Smooth muscle cell (in vitro differentiated cells): ENCODE results near the gene MAGEA1. TPM values are rescaled to one million over a fixed set of nuclear protein-coding genes. Genes with fewer than 3 reads are reported as not detected.

Experiments used
- DNase-seq: peaks from one replicate; lab custom pipeline; 2025; ENCODE audit not compliant: unreplicated experiment; lab: John Stamatoyannopoulos, UW
- H2AFZ ChIP-seq: fragments of 200-600 bp; sonication (generic); 2 replicates; pipeline ENCODE4 v1.6.0; 2016; ENCODE audit warnings: antibody characterized with exemption, low read depth, mild to moderate bottlenecking
- H3F3A ChIP-seq: fragments of 200-600 bp; sonication (generic); 2 replicates; pipeline ENCODE4 v1.6.0; 2017; ENCODE audit warnings: antibody characterized with exemption, low read depth
- H3K27ac ChIP-seq: fragments of 200-600 bp; sonication (generic); 2 replicates; pipeline ENCODE4 v1.5.1; 2016; ENCODE audit warnings: low read depth, mild to moderate bottlenecking
- H3K27me3 ChIP-seq: fragments of 200-600 bp; sonication (generic); 2 replicates; pipeline ENCODE4 v1.6.1; 2016; ENCODE audit warnings: low read depth, mild to moderate bottlenecking
- H3K36me3 ChIP-seq: fragments of 200-600 bp; sonication (generic); 2 replicates; pipeline ENCODE4 v1.5.1; 2016; ENCODE audit warnings: low read depth
- H3K4me1 ChIP-seq: fragments of 200-600 bp; sonication (generic); 2 replicates; pipeline ENCODE4 v1.5.1; 2016; ENCODE audit warnings: low read depth
- H3K4me2 ChIP-seq: fragments of 200-600 bp; sonication (generic); 2 replicates; pipeline ENCODE4 v1.6.0; 2016; ENCODE audit warnings: mild to moderate bottlenecking
- H3K4me3 ChIP-seq: fragments of 200-600 bp; sonication (generic); 2 replicates; pipeline ENCODE4 v1.5.1; 2016; ENCODE audit warnings: mild to moderate bottlenecking
- H3K79me2 ChIP-seq: fragments of 200-600 bp; sonication (generic); 2 replicates; pipeline ENCODE4 v1.6.0; 2016; ENCODE audit warnings: low read depth, mild to moderate bottlenecking
- H3K9ac ChIP-seq: fragments of 200-600 bp; sonication (generic); 2 replicates; pipeline ENCODE4 v1.6.0; 2016; ENCODE audit warnings: low read depth
- H3K9me3 ChIP-seq: fragments of 200-600 bp; sonication (generic); replicated peaks from 2 replicates; pipeline ENCODE4 v1.5.1; 2016; ENCODE audit warnings: low read depth
- H4K20me1 ChIP-seq: fragments of 200-600 bp; sonication (generic); 2 replicates; pipeline ENCODE4 v1.6.0; 2016; ENCODE audit warnings: low read depth
- WGBS: methylation state at CpG from one replicate; pipeline ENCODE4 v1.1.7; 2016; ENCODE audit warnings: low lambda C conversion rate; 5-methylcytosine and 5-hydroxymethylcytosine counted together
- polyA plus RNA-seq: library from polyadenylated mRNA; unstranded; fragments of >200 nt; fragmentation: Nextera tagmentation; extraction: Ambion mirVana; gene quantifications from 2 replicates; pipeline ENCODE4 v1.2.1, GENCODE V29; 2016
- total RNA-seq: library from RNA; depleted of rRNA; stranded (reverse); fragments of >200 nt; gene quantifications from 2 replicates; pipeline ENCODE4 v1.2.3, GENCODE V29; 2014
- TF ChIP-seq, protein P1 (sequence below): fragments of 200-600 bp; sonication (generic); IDR thresholded peaks from 2 replicates; pipeline ENCODE4 v1.5.1; 2017; ENCODE audit warnings: borderline replicate concordance, mild to moderate bottlenecking, antibody characterized with exemption; ENCODE audit not compliant: insufficient read depth, poor library complexity, severe bottlenecking

Gene MAGEA1
- total and polyA plus RNA-seq, 2 experiments from 2014 or later, result not detected

DNA sequence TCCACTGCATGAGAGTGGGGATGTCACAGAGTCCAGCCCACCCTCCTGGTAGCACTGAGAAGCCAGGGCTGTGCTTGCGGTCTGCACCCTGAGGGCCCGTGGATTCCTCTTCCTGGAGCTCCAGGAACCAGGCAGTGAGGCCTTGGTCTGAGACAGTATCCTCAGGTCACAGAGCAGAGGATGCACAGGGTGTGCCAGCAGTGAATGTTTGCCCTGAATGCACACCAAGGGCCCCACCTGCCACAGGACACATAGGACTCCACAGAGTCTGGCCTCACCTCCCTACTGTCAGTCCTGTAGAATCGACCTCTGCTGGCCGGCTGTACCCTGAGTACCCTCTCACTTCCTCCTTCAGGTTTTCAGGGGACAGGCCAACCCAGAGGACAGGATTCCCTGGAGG, 2.7 kb downstream of the MAGEA1 start:
- Histone ChIP-seq H3K4me1 (no peaks in the 10 kb centered on the region), H3K9ac (no peak overlapping the region), H3K9me3 (no peaks in the 10 kb centered on the region), H3K27me3 (no peaks in the 10 kb centered on the region), H3K36me3 (no peaks in the 10 kb centered on the region), H3K79me2 (no peaks in the 10 kb centered on the region), H3F3A (no peaks in the 10 kb centered on the region), H3K27ac (no peak overlapping the region), H4K20me1 (no peaks in the 10 kb centered on the region), H3K4me3 (no peak overlapping the region), H2AFZ (no peak overlapping the region), H3K4me2 (no peak overlapping the region)
- TF ChIP-seq, protein P1, sequence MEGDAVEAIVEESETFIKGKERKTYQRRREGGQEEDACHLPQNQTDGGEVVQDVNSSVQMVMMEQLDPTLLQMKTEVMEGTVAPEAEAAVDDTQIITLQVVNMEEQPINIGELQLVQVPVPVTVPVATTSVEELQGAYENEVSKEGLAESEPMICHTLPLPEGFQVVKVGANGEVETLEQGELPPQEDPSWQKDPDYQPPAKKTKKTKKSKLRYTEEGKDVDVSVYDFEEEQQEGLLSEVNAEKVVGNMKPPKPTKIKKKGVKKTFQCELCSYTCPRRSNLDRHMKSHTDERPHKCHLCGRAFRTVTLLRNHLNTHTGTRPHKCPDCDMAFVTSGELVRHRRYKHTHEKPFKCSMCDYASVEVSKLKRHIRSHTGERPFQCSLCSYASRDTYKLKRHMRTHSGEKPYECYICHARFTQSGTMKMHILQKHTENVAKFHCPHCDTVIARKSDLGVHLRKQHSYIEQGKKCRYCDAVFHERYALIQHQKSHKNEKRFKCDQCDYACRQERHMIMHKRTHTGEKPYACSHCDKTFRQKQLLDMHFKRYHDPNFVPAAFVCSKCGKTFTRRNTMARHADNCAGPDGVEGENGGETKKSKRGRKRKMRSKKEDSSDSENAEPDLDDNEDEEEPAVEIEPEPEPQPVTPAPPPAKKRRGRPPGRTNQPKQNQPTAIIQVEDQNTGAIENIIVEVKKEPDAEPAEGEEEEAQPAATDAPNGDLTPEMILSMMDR, result no peak
- WGBS, result 80% methylated on average over 4 of the region's 4 CpGs
- no peak for DNase-seq

DNA sequence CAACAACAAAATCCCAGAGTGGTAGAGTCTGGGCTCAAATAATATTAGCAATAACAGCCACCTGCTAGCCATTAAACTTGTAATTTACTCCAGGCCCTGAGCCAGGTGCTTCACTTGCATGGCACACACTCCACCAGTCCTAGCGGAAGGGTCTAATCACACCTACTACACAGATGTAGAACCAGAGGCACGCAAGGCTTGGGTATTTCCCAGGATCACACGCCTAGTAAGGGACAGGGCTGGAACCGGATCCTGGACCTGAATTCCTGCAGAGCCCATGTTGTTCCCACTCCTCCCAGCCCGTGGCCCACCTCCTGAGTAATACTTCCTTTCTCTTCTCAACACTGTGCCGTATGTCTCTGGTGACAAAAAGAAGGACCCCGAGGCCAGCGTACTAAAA, 5.7 kb downstream of the MAGEA1 start:
- Histone ChIP-seq H2AFZ (no peak overlapping the region), H3K9me3 (no peaks in the 10 kb centered on the region), H3K79me2 (no peaks in the 10 kb centered on the region), H3K27ac (no peak overlapping the region), H3K9ac (no peak overlapping the region), H3K27me3 (no peaks in the 10 kb centered on the region), H3K4me3 (no peak overlapping the region), H3K4me2 (no peak overlapping the region), H3F3A (no peaks in the 10 kb centered on the region), H3K36me3 (no peaks in the 10 kb centered on the region), H3K4me1 (no peaks in the 10 kb centered on the region), H4K20me1 (no peaks in the 10 kb centered on the region)
- TF ChIP-seq, protein P1, result no peak
- WGBS, result 74% methylated on average over 8 of the region's 8 CpGs
- DNase-seq, result no peak

DNA sequence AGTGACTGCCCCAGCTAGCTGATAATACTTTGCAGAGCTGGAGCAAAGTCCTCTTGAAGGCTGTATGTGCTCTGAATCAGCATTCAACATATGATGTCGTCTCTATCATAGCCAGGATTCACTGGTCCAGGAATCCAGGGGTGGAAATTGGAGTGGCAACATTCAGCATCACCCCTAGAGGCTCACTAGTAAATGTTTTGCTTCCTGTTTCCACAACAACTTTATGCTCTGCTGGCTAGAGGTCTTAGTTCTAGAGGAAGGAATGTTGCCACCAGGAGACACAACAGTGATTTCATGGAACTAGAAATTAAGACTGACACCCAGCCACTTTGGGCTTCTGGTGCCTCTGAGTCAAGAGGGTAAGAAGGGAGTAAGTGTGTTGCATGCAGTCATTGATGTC, 11.3 kb downstream of the MAGEA1 start:
- H4K20me1 ChIP-seq, result no peaks in the 10 kb centered on the region
- H3K9ac ChIP-seq, result no peak overlapping the region
- H3K4me3 ChIP-seq, result no peak overlapping the region
- 35% methylated on average over 1 of the region's 1 CpG for WGBS
- H3K27me3 ChIP-seq, result no peaks in the 10 kb centered on the region
- TF ChIP-seq, protein P1, result no peak
- no peaks in the 10 kb centered on the region for H3F3A ChIP-seq
- no peak overlapping the region for H3K27ac ChIP-seq
- no peak overlapping the region for H3K4me2 ChIP-seq
- H3K79me2 ChIP-seq, result no peaks in the 10 kb centered on the region
- H3K4me1 ChIP-seq, result no peaks in the 10 kb centered on the region
- no peaks in the 10 kb centered on the region for H3K9me3 ChIP-seq
- no peak for DNase-seq
- no peak overlapping the region for H2AFZ ChIP-seq
- no peaks in the 10 kb centered on the region for H3K36me3 ChIP-seq

DNA sequence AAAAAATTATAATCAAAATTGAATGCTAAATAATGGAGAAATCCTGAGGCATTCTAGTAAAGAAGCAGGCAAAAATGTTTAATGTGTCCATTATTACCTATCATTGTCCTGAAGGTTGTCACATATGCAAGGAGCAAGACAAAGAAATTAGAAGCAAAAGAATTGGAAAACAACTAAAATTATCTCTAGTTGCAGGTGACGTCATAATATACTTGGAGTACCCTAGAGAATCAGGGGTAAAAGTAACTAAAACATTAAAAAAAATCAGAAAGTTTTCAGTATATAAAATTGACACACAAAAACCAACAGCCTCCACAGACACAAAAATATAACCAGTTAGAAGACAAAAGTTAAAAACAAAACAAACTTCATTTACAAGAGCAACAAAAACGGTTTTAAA, 21.4 kb downstream of the MAGEA1 start:
- WGBS, result 60% methylated on average over 2 of the region's 2 CpGs
- H3K4me3 ChIP-seq, result no peak overlapping the region
- H2AFZ ChIP-seq, result no peak overlapping the region
- H3K79me2 ChIP-seq, result no peaks in the 10 kb centered on the region
- H3K9me3 ChIP-seq, result no peaks in the 10 kb centered on the region
- no peaks in the 10 kb centered on the region for H3K27me3 ChIP-seq
- H4K20me1 ChIP-seq, result no peaks in the 10 kb centered on the region
- H3K36me3 ChIP-seq, result no peaks in the 10 kb centered on the region
- no peak overlapping the region for H3K27ac ChIP-seq
- no peak overlapping the region for H3K4me2 ChIP-seq
- no peaks in the 10 kb centered on the region for H3F3A ChIP-seq
- no peaks in the 10 kb centered on the region for H3K4me1 ChIP-seq
- no peak overlapping the region for H3K9ac ChIP-seq
- no peak for DNase-seq
- TF ChIP-seq, protein P1, result no peak
